ENCODE data around the gene GPATCH4.

DNA sequence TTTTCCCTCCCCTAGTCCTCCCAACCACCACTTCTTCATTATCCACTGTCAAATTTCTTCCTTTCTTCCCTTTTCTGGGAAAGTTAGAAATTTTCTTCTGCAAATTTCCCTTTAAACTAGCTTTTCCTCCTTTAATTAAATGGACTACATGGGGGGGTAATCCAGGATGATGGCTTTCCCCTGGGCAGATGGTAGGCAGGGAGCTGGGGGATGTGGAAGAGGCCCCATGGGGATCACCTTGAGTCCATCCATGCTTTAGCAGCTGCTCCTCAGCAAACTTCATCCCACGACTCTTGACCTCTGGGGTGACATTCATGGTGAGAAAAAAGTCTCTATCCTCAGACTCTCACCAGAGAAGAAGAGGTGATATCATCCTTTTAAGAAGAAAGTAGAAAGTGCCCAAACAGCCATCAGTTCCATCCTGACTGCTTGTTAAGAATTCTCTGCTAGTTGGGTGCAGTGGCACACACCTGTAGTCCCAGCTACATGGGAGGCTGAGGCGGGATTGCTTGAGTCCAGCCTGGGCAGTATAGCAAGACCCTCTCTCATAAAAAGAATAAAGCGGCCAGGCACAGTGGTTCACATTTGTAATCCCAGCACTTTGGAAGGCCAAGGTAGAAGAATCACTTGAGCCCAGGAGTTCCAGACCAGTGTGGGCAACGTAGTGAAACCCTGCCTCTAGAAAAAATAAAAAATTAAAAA is 2.4 kb downstream of the GPATCH4 start:
- TF ChIP-seq, protein P1, sequence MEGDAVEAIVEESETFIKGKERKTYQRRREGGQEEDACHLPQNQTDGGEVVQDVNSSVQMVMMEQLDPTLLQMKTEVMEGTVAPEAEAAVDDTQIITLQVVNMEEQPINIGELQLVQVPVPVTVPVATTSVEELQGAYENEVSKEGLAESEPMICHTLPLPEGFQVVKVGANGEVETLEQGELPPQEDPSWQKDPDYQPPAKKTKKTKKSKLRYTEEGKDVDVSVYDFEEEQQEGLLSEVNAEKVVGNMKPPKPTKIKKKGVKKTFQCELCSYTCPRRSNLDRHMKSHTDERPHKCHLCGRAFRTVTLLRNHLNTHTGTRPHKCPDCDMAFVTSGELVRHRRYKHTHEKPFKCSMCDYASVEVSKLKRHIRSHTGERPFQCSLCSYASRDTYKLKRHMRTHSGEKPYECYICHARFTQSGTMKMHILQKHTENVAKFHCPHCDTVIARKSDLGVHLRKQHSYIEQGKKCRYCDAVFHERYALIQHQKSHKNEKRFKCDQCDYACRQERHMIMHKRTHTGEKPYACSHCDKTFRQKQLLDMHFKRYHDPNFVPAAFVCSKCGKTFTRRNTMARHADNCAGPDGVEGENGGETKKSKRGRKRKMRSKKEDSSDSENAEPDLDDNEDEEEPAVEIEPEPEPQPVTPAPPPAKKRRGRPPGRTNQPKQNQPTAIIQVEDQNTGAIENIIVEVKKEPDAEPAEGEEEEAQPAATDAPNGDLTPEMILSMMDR (IDR thresholded peaks at IDR 0.05 in 2 of 3, conservative IDR thresholded peaks at IDR 0.05 in 1 of 3; ENCODE audit: borderline replicate concordance in 1 of 3, insufficient read depth in 1 of 3, low read depth in 2 of 3, low read length in 2 of 3): no peak
- TF ChIP-seq CEBPB (IDR thresholded peaks at IDR 0.05; ENCODE audit: low read depth) (no peak), EZH2phosphoT487 (IDR thresholded peaks at IDR 0.05; ENCODE audit: borderline replicate concordance) (no peak), POLR2A (IDR thresholded peaks at IDR 0.05; ENCODE audit: borderline replicate concordance, extremely low read depth, insufficient read depth, insufficient read length) (no peak), ZNF274 (IDR thresholded peaks at IDR 0.05; ENCODE audit: low read depth, low read length) (no peak), EZH2 (IDR thresholded peaks at IDR 0.05) (no peak), SIN3A (IDR thresholded peaks at IDR 0.05; ENCODE audit: low read depth) (no peak), FOSL1 (IDR thresholded peaks at IDR 0.05; ENCODE audit: low read depth) (no peak), EGR1 (IDR thresholded peaks at IDR 0.05; ENCODE audit: low read depth) (no peak)
- TF ChIP-seq, protein P2, sequence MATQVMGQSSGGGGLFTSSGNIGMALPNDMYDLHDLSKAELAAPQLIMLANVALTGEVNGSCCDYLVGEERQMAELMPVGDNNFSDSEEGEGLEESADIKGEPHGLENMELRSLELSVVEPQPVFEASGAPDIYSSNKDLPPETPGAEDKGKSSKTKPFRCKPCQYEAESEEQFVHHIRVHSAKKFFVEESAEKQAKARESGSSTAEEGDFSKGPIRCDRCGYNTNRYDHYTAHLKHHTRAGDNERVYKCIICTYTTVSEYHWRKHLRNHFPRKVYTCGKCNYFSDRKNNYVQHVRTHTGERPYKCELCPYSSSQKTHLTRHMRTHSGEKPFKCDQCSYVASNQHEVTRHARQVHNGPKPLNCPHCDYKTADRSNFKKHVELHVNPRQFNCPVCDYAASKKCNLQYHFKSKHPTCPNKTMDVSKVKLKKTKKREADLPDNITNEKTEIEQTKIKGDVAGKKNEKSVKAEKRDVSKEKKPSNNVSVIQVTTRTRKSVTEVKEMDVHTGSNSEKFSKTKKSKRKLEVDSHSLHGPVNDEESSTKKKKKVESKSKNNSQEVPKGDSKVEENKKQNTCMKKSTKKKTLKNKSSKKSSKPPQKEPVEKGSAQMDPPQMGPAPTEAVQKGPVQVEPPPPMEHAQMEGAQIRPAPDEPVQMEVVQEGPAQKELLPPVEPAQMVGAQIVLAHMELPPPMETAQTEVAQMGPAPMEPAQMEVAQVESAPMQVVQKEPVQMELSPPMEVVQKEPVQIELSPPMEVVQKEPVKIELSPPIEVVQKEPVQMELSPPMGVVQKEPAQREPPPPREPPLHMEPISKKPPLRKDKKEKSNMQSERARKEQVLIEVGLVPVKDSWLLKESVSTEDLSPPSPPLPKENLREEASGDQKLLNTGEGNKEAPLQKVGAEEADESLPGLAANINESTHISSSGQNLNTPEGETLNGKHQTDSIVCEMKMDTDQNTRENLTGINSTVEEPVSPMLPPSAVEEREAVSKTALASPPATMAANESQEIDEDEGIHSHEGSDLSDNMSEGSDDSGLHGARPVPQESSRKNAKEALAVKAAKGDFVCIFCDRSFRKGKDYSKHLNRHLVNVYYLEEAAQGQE (IDR thresholded peaks at IDR 0.05; ENCODE audit: low read depth): no peak
- TF ChIP-seq, protein P3, sequence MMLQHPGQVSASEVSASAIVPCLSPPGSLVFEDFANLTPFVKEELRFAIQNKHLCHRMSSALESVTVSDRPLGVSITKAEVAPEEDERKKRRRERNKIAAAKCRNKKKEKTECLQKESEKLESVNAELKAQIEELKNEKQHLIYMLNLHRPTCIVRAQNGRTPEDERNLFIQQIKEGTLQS (IDR thresholded peaks at IDR 0.05): no peak

Data from HCT116 (cell line).